HTERT RPE-1 (cell line): ENCODE measurements around the gene TRIM62.

ENCODE experiments used
- in situ Hi-C: fragments of 300-500 bp; cut with MboI; formaldehyde crosslinking; loops from 4 replicates; pipeline ENCODE4 v1.14.3; 2020; ENCODE audit warnings: low sequenced_read_pairs

Gene TRIM62

GRCh38 chr1:33162141-33162540 is 19.7 kb downstream of the TRIM62 start:
- in situ Hi-C loops: no loop called here

- in situ Hi-C loops: no loop called here
Observed at GRCh38 chr1:33161061-33161681, 20.7 kb downstream of the TRIM62 start.

- in situ Hi-C loops: no loop called here
Observed at GRCh38 chr1:33159577-33159976, 22.3 kb downstream of the TRIM62 start.

GRCh38 chr1:33158366-33158765 is 23.5 kb downstream of the TRIM62 start:
- in situ Hi-C loops: no loop called here

- in situ Hi-C loops: no loop called here
Observed at GRCh38 chr1:33157131-33157530, 24.7 kb downstream of the TRIM62 start.

GRCh38 chr1:33155877-33156538 is 25.8 kb downstream of the TRIM62 start:
- in situ Hi-C loops: no loop called here

GRCh38 chr1:33153650-33154049 is 28.2 kb downstream of the TRIM62 start:
- in situ Hi-C loops: no loop called here

- in situ Hi-C loops: no loop called here
Observed at GRCh38 chr1:33152685-33153432, 29.0 kb downstream of the TRIM62 start.

- in situ Hi-C loops: no loop called here
Observed at GRCh38 chr1:33151116-33151515, 30.7 kb downstream of the TRIM62 start.

- in situ Hi-C loops: no loop called here
Observed at GRCh38 chr1:33150522-33150921, 31.3 kb downstream of the TRIM62 start.

GRCh38 chr1:33149453-33150190 is 32.2 kb downstream of the TRIM62 start:
- in situ Hi-C loops: no loop called here

- in situ Hi-C loops: no loop called here
Observed at GRCh38 chr1:33148615-33149014, 33.2 kb downstream of the TRIM62 start.

GRCh38 chr1:33147997-33148314 is 33.9 kb downstream of the TRIM62 start:
- in situ Hi-C loops: no loop called here

- in situ Hi-C loops: no loop called here
Observed at GRCh38 chr1:33147275-33147996, 34.4 kb downstream of the TRIM62 start.

- in situ Hi-C loops: no loop called here
Observed at GRCh38 chr1:33146003-33146402, 35.8 kb downstream of the TRIM62 start.

GRCh38 chr1:33143698-33144097 is 38.1 kb downstream of the TRIM62 start:
- in situ Hi-C loops: no loop called here

- in situ Hi-C loops: no loop called here
Observed at GRCh38 chr1:33143176-33143575, 38.7 kb downstream of the TRIM62 start.

GRCh38 chr1:33142483-33143064 is 39.3 kb downstream of the TRIM62 start:
- in situ Hi-C loops: no loop called here

- in situ Hi-C loops: no loop called here
Observed at GRCh38 chr1:33141781-33142180, 40.1 kb downstream of the TRIM62 start.

GRCh38 chr1:33141216-33141615 is 40.6 kb downstream of the TRIM62 start:
- in situ Hi-C loops: no loop called here
